GM23338 (cell line): ENCODE data around the gene OPRM1.

Experiments
- CREB1 ChIP-seq: fragments of 250-450 bp; sonication (Bioruptor Pico); IDR thresholded peaks from 2 replicates; pipeline ENCODE4 v1.5.0; 2020; ENCODE audit warnings: low read depth, mild to moderate bottlenecking, moderate library complexity
- CTCF ChIP-seq, 2 experiments: fragments of 200-600 bp in 1 of 2; sonication (generic) in 1 of 2; conservative IDR thresholded peaks; 2 replicates each; pipeline versions ENCODE4 v1.5.1 to v1.6.1; 2016 to 2017; ENCODE audit warnings: antibody characterized with exemption in 2 of 2, low read depth in 2 of 2, mild to moderate bottlenecking in 2 of 2, moderate library complexity in 1 of 2
- EZH2 ChIP-seq: fragments of 200-600 bp; sonication (generic); IDR thresholded peaks from one replicate; pipeline ENCODE4 v1.8.0; 2017; ENCODE audit warnings: antibody characterized with exemption, mild to moderate bottlenecking, low read depth; ENCODE audit not compliant: unreplicated experiment
- EZH2phosphoT487 ChIP-seq: fragments of 200-600 bp; sonication (generic); IDR thresholded peaks from one replicate; pipeline ENCODE4 v1.8.1; 2018; ENCODE audit warnings: antibody characterized with exemption; ENCODE audit not compliant: unreplicated experiment
- JUNB ChIP-seq: IDR thresholded peaks from one replicate; pipeline ENCODE4 v1.6.1; 2016; ENCODE audit warnings: antibody characterized with exemption; ENCODE audit not compliant: unreplicated experiment
- POLR2AphosphoS5 ChIP-seq: IDR thresholded peaks from 2 replicates; pipeline ENCODE4 v1.6.1; 2016; ENCODE audit warnings: antibody characterized with exemption, low read depth
- STAT1 ChIP-seq: IDR thresholded peaks from one replicate; pipeline ENCODE4 v1.6.1; 2016; ENCODE audit warnings: antibody characterized with exemption; ENCODE audit not compliant: unreplicated experiment
- ZNF462 ChIP-seq: fragments of 250-450 bp; sonication (Bioruptor Pico); IDR thresholded peaks from 2 replicates; pipeline ENCODE4 v1.5.0; 2020; ENCODE audit warnings: mild to moderate bottlenecking, moderate library complexity
- TF ChIP-seq, protein P1 (sequence below): IDR thresholded peaks from one replicate; pipeline ENCODE4 v1.6.1; 2018; ENCODE audit warnings: antibody characterized with exemption; ENCODE audit not compliant: unreplicated experiment
- TF ChIP-seq, protein P2 (sequence below): IDR thresholded peaks from 2 replicates; pipeline ENCODE4 v1.6.1; 2016; ENCODE audit warnings: antibody characterized with exemption

DNA sequence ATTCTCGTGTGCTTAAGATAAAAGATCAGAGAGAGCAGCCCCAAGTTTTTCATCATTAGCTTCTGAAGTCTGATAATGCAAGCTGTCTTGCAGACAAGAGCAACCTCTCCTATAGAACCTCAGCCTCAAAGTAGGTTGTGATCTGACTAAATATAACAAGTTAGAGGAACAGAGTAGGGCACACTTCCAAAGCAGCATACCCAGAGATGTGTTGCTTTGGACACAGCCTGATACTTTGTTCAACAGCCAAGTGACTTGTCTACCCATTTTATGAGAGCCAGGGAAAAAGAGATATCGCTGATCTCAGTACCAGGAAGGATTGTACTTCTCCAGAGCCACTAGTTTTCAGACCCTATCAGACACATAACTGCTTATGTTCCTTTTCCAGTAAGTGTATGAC lies 44.2 kb upstream of the OPRM1 start:
- TF ChIP-seq CTCF (conservative IDR thresholded peaks at IDR 0.05; ENCODE audit: low read depth in 2 of 2): no peak
- no peak for TF ChIP-seq CREB1 (CRISPR knock-in tag)
- no peak for TF ChIP-seq POLR2AphosphoS5
- TF ChIP-seq EZH2: no peak
- TF ChIP-seq EZH2phosphoT487: no peak
- TF ChIP-seq JUNB: no peak
- TF ChIP-seq, protein P1, sequence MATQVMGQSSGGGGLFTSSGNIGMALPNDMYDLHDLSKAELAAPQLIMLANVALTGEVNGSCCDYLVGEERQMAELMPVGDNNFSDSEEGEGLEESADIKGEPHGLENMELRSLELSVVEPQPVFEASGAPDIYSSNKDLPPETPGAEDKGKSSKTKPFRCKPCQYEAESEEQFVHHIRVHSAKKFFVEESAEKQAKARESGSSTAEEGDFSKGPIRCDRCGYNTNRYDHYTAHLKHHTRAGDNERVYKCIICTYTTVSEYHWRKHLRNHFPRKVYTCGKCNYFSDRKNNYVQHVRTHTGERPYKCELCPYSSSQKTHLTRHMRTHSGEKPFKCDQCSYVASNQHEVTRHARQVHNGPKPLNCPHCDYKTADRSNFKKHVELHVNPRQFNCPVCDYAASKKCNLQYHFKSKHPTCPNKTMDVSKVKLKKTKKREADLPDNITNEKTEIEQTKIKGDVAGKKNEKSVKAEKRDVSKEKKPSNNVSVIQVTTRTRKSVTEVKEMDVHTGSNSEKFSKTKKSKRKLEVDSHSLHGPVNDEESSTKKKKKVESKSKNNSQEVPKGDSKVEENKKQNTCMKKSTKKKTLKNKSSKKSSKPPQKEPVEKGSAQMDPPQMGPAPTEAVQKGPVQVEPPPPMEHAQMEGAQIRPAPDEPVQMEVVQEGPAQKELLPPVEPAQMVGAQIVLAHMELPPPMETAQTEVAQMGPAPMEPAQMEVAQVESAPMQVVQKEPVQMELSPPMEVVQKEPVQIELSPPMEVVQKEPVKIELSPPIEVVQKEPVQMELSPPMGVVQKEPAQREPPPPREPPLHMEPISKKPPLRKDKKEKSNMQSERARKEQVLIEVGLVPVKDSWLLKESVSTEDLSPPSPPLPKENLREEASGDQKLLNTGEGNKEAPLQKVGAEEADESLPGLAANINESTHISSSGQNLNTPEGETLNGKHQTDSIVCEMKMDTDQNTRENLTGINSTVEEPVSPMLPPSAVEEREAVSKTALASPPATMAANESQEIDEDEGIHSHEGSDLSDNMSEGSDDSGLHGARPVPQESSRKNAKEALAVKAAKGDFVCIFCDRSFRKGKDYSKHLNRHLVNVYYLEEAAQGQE: no peak
- no peak for TF ChIP-seq STAT1
- TF ChIP-seq, protein P2, sequence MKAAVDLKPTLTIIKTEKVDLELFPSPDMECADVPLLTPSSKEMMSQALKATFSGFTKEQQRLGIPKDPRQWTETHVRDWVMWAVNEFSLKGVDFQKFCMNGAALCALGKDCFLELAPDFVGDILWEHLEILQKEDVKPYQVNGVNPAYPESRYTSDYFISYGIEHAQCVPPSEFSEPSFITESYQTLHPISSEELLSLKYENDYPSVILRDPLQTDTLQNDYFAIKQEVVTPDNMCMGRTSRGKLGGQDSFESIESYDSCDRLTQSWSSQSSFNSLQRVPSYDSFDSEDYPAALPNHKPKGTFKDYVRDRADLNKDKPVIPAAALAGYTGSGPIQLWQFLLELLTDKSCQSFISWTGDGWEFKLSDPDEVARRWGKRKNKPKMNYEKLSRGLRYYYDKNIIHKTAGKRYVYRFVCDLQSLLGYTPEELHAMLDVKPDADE: no peak
- no peak for TF ChIP-seq ZNF462
